ENCODE measurements around the gene HMGA1.
"Not testable (repeated sequence)": the region's sequence is repeated elsewhere in the genome, so short reads cannot be mapped to it uniquely, and the experiment has no call there.

The HMGA1 gene

DNA sequence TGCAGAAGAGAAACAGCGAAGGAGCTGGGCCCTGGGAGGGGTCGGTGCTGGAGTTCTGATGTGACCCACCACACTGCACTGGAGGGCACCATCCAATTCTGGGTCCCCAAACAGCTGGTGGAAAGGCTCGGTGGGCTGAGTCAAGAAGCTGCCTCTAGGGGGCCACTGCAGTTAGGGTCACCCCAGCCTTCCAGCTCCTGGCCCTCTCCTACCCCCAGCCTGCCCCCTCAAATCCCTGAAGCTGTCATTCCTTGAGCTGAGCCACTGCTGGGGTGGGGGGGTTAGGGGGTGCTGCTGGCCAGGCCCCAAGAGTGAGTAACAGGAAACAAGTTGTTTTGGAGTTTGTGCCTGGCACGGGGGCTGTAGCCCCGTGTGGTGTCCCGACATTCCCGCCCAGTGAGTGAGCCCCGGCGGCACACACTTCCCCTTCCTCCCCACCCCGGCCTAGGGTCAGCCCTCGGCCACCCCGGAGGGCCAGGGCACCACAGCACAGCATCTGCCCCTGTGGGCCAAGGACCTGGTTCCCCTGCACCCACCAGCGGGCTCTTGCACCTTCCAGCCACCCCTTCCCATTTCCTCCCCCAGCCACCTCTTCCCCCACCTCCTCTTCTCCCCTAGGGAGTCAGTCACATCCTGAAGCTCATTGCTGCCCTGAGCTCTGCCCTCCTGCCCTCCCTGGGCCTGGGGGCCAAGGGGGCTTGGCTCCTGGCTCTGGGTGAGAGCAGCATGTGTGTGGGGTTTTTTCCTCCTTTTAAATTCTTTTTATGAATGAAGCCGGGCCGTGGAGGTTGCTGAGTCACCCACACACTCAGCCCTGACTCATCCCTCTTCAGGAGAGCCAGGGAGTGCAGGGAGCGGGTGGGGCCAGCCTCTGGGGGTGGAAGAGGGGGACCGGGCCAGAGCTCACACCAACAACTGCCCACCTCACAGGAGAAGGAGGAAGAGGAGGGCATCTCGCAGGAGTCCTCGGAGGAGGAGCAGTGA is 7.5 kb downstream of the HMGA1 start:
- no peak for TF ChIP-seq CTCF (IDR thresholded peaks at IDR 0.05; ENCODE audit: unreplicated experiment in 3 of 3)
- H3K36me3 Mint-ChIP-seq (ENCODE audit: low read depth): peaks cover 37% of the 10 kb centered on the region
- no peak overlapping the region for H3K27ac Mint-ChIP-seq
- no peaks in the 10 kb centered on the region for H3K9me3 Mint-ChIP-seq
- H3K27me3 Mint-ChIP-seq (ENCODE audit: low read depth): peaks cover 15% of the 10 kb centered on the region
- H3K4me3 Mint-ChIP-seq: peak overlapping the region in 1 of 3 experiments; percentile 8
- H3K4me1 Mint-ChIP-seq: no peaks in the 10 kb centered on the region

GRCh38 chr6:34245032-34245760 is 8.5 kb downstream of the HMGA1 start:
- not testable (repeated sequence) for H3K9me3 Mint-ChIP-seq, H3K27ac Mint-ChIP-seq

DNA sequence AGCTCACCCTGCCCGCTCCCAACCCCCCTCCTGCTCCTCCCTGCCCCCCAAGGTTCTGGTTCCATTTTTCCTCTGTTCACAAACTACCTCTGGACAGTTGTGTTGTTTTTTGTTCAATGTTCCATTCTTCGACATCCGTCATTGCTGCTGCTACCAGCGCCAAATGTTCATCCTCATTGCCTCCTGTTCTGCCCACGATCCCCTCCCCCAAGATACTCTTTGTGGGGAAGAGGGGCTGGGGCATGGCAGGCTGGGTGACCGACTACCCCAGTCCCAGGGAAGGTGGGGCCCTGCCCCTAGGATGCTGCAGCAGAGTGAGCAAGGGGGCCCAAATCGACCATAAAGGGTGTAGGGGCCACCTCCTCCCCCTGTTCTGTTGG is 9.1 kb downstream of the HMGA1 start:
- H3K36me3 Mint-ChIP-seq (ENCODE audit: low read depth): peaks cover 33% of the 10 kb centered on the region
- not testable (repeated sequence) for H3K9me3 Mint-ChIP-seq; H3K27me3 Mint-ChIP-seq (ENCODE audit: low read depth); H3K4me3 Mint-ChIP-seq; H3K27ac Mint-ChIP-seq; H3K4me1 Mint-ChIP-seq

More at GRCh38 chr6:34245032-34245760, 8.5 kb downstream of the HMGA1 start:
- not testable (repeated sequence) for H3K27me3 Mint-ChIP-seq (ENCODE audit: low read depth); H3K4me1 Mint-ChIP-seq; H3K4me3 Mint-ChIP-seq
- peaks cover 36% of the 10 kb centered on the region for H3K36me3 Mint-ChIP-seq (ENCODE audit: low read depth)

DNA sequence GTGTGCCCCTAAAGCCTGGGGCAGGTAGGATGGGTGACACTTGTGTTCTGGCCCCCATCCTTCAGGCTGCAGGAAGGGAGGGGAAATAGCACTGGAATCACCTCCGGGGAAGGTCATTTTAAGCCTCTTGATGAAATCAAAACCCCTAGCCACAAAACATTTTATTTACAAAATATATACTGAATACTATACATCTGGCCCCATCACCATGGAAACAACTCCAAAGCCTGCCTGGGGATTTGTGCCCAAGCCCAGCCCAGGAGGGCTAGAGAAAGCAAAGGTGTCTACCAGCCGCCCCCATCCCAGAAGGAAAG is 9.5 kb downstream of the HMGA1 start:
- peaks cover 29% of the 10 kb centered on the region for H3K36me3 Mint-ChIP-seq (ENCODE audit: low read depth)
- peak overlapping the region in 2 of 3 experiments; percentile 42 to 59 for H3K4me3 Mint-ChIP-seq
- no peaks in the 10 kb centered on the region for H3K9me3 Mint-ChIP-seq
- H3K27me3 Mint-ChIP-seq (ENCODE audit: low read depth): peaks cover 8% of the 10 kb centered on the region
- no peak for TF ChIP-seq CTCF (IDR thresholded peaks at IDR 0.05; ENCODE audit: unreplicated experiment in 3 of 3)
- H3K27ac Mint-ChIP-seq: no peak overlapping the region
- peaks cover 4% of the 10 kb centered on the region for H3K4me1 Mint-ChIP-seq

- H3K4me1 Mint-ChIP-seq: peaks cover 4% of the 10 kb centered on the region
- peak; percentile 12 to 38 (median 25) for TF ChIP-seq CTCF (IDR thresholded peaks at IDR 0.05; ENCODE audit: unreplicated experiment in 3 of 3)
- no peaks in the 10 kb centered on the region for H3K9me3 Mint-ChIP-seq
- H3K27me3 Mint-ChIP-seq (ENCODE audit: low read depth): peaks cover 8% of the 10 kb centered on the region
- peaks cover 23% of the 10 kb centered on the region for H3K36me3 Mint-ChIP-seq (ENCODE audit: low read depth)
- peak overlapping the region; percentile 58 to 92 (median 75) for H3K4me3 Mint-ChIP-seq
- H3K27ac Mint-ChIP-seq: no peak overlapping the region
Observed at GRCh38 chr6:34246563-34247391, 10.1 kb downstream of the HMGA1 start.

- Mint-ChIP-seq H3K27ac (no peak overlapping the region), H3K4me1 (peaks cover 4% of the 10 kb centered on the region), H3K36me3 (ENCODE audit: low read depth) (peaks cover 14% of the 10 kb centered on the region), H3K4me3 (peak overlapping the region; percentile 92), H3K9me3 (no peaks in the 10 kb centered on the region), H3K27me3 (ENCODE audit: low read depth) (no peaks in the 10 kb centered on the region)
- no peak for TF ChIP-seq CTCF (IDR thresholded peaks at IDR 0.05; ENCODE audit: unreplicated experiment in 3 of 3)
Observed at GRCh38 chr6:34247481-34248197, 11.0 kb downstream of the HMGA1 start.
